Raji (cell line): ENCODE data around the gene FRMPD2.

ENCODE experiments used
- POLR2A ChIP-seq: IDR thresholded peaks from 2 replicates; pipeline ENCODE4 v1.6.1; 2011; ENCODE audit warnings: low read depth, low read length, control low read depth; ENCODE audit not compliant: insufficient read depth

The FRMPD2 gene

GRCh38 chr10:48233559-48234005 is 40.9 kb downstream of the FRMPD2 start:
- no peak for TF ChIP-seq POLR2A

GRCh38 chr10:48232717-48233447 is 41.6 kb downstream of the FRMPD2 start:
- TF ChIP-seq POLR2A: no peak

DNA sequence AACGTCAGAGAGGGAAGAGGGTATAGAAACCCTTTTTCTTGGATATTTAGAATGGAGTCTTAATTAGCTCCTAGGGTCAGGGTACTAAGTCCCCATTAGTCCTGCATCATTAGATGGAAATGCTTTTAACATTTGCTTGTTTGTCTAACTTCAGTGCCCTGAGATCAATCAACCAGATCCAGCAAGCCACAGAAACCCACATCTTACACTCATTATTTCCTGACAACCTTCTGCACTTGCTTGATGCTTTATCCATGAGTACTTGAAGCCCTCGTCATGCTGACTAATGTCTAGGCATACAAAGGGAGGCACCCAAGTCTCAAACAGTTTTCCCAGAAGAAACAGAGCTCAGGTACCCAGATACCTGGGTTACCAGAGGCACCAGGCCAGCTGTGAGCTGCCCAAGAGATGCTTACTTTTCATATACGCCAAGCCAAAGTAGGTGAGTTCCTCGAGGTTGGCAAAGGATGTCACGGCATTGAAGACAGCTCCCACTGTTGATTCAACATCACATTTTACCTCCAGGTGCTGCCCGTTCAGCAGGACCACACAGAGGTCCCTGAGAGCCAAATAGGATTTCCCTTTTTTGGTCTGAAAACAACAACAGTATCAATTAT is 42.7 kb downstream of the FRMPD2 start:
- TF ChIP-seq POLR2A: no peak

GRCh38 chr10:48231178-48231577 is 43.3 kb downstream of the FRMPD2 start:
- no peak for TF ChIP-seq POLR2A

GRCh38 chr10:48227213-48227612 is 47.3 kb downstream of the FRMPD2 start:
- TF ChIP-seq POLR2A: no peak

DNA sequence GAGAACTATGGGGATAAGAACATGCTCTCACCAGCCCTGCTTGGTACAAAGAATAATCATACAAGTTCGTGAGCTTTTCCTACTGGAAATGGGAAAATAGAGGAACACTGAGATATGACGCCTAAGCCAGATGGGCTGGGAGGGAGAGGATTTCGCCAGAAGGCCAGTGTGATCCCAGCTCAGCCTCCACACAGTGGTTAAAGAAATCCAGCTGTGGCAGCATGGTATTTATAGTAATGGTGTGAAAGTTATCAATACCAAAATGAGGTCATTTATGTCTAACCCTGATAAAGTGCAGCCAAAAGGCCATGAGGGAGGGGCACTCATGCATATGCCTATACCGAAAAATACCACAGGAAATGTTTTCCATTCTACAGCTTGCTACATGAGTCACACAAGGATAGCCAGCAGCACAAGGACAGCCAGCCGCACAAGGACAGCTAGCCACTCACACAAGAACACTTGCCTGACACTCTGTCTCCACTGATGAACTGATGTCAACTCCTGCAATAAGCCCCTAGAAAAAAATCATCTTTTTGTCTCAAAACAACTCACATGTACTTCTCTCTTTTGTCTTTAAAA is 49.4 kb downstream of the FRMPD2 start:
- no peak for TF ChIP-seq POLR2A

GRCh38 chr10:48224296-48224695 is 50.2 kb downstream of the FRMPD2 start:
- TF ChIP-seq POLR2A: no peak

DNA sequence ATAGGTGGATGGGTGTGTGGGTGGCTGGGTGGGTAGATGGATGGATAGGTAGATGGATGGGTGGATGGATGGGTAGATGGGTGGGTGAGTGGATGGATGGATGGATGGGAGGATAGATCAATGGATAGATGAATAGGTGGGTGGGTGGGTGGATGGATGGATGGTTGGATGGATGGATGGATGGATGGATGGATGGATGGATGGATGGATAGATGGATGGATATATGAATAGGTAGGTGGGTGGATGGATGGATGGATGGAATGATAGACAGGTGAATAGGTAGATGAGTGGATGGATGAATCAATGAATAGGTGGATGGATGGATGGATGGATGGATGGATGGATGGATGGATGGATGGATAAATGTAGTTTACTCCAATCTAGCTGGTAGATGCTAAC is 52.7 kb downstream of the FRMPD2 start:
- TF ChIP-seq POLR2A: no peak

DNA sequence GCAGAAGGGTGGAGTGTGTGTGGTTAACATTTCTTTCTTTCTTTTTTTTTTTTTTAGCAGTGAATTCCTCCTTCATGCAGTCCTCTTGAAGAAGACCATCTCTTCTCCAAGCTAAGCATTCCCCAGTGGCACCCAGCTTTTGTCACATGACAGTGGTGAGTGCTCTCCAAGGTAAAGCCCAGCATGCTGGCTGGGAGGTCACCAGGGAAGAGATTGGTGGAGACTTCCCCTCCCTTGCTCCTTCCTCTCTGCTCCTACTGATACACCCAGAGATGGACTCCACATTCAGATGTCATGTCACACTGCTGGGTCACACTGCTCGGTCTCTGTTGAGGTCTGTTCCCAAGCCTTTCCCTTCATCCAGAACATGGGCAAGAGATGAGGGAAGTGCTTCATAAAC is 55.3 kb downstream of the FRMPD2 start:
- TF ChIP-seq POLR2A: no peak

DNA sequence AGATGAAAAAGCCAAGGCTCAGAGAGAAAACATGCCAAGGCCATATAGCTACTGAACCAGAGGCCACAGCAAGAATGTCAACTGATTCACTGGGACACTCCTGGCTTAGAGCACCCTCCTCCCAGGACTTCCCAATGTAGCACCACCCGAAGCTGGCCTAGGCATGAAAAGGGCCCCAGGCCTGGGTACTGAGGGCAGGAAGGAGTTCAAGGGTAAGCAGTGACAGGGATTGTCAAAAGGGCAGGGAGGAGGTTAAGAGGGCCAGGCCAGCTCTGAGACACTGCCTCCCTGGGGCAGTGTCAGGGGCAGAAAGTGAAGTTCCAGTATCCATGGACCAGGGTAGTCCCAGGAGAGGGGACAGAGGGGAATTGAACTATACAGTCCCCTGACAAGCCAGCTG is 57.8 kb downstream of the FRMPD2 start:
- no peak for TF ChIP-seq POLR2A

GRCh38 chr10:48216204-48216505 is 58.3 kb downstream of the FRMPD2 start:
- TF ChIP-seq POLR2A: no peak

- no peak for TF ChIP-seq POLR2A
Observed at GRCh38 chr10:48215486-48216203, 58.9 kb downstream of the FRMPD2 start.

GRCh38 chr10:48214716-48215485 is 59.6 kb downstream of the FRMPD2 start:
- no peak for TF ChIP-seq POLR2A

DNA sequence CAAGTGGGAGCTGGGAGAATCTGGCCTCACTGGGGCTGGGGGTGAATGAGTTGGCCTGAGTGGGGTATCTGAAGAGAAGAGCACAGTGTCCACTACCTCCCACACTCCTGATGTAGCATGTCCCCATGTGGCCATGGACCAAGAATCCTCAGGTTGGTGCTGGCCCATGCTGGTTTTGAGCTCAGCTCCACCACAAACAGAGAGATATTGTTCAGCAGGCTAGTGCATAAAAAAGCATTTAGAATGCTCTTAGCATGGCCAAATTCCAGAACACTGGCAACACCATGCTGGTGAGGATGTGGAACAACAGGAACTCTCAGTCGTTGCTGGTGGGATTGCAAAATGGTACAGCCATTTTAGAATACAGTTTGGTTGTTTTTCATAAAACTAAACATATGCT is 61.4 kb downstream of the FRMPD2 start:
- no peak for TF ChIP-seq POLR2A

DNA sequence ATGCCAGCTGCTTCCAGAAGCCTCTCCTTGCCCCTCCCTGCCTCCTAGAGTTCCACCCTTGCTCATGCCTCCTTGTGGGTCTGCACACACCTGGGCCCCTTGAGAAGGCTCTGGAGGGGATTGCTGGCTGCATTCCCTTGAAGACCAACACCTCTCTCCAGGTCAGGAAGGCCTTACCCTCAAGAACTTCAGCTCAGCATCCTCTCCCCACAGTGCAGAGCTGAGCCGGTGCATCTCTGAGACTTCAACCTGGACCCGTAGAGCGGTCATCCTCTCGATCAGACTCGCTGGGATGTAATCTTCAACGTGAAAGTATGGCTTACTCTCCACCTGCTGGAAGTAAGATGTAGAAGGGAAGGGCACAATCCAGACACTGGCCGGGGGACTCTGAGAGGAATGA is 62.7 kb downstream of the FRMPD2 start:
- TF ChIP-seq POLR2A: no peak
